GM20000 (cell line): ENCODE data around the gene PSMG4.

ENCODE experiments used
- DNase-seq: peaks from one replicate; pipeline ENCODE4 v3.0.0; 2012; ENCODE audit warnings: low spot score
- TF ChIP-seq, protein P1 (sequence below): IDR thresholded peaks from 2 replicates; pipeline ENCODE4 v1.5.1; 2012; ENCODE audit warnings: mild to moderate bottlenecking, control low read depth; ENCODE audit errors: extremely low read depth, missing control alignments

Gene PSMG4

GRCh38 chr6:3305831-3306230 is 47.1 kb downstream of the PSMG4 start:
- TF ChIP-seq, protein P1, sequence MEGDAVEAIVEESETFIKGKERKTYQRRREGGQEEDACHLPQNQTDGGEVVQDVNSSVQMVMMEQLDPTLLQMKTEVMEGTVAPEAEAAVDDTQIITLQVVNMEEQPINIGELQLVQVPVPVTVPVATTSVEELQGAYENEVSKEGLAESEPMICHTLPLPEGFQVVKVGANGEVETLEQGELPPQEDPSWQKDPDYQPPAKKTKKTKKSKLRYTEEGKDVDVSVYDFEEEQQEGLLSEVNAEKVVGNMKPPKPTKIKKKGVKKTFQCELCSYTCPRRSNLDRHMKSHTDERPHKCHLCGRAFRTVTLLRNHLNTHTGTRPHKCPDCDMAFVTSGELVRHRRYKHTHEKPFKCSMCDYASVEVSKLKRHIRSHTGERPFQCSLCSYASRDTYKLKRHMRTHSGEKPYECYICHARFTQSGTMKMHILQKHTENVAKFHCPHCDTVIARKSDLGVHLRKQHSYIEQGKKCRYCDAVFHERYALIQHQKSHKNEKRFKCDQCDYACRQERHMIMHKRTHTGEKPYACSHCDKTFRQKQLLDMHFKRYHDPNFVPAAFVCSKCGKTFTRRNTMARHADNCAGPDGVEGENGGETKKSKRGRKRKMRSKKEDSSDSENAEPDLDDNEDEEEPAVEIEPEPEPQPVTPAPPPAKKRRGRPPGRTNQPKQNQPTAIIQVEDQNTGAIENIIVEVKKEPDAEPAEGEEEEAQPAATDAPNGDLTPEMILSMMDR: no peak
- DNase-seq: no peak

DNA sequence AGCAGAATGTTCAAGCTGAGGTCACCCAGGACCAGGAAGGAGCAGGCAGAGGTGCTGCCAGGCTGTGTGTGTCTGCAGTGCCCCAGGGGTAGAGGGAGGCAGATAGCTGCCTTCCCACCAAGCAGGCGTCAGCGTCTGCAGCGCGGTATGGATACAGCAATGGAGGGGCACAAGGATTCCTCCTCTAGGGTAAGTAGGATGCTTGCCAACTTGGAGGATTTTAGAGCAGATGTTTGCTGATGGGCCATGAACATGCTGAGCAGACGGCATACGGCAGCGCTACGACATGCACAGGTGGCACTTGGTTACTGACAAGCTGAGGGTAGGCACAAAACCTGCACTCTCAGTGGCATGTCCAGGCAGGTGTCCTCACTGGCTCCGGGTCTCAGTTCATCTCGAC is 48.1 kb downstream of the PSMG4 start:
- no peak for DNase-seq
- TF ChIP-seq, protein P1: no peak

DNA sequence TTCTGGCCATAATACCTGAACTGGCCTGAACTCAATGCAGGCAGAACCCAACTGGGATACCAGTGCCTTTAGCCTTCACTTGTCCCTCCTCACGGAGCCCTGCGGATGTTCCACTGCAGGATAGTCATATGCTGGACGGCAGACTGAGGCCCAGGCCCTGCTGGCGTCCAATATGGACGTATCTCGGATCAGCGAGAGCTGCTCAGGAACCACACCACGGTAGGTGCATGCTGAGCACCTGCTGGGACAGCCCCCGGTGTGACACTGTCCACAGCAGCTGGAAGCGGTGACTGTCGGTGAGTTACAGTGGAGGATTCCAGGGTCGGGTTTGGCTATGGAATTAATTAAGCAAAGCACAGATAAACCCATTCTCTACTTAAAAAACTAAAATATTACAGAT is 48.7 kb downstream of the PSMG4 start:
- TF ChIP-seq, protein P1: no peak

GRCh38 chr6:3308106-3308505 is 49.4 kb downstream of the PSMG4 start:
- TF ChIP-seq, protein P1: no peak
- no peak for DNase-seq

More for the DNA sequence above, 48.7 kb downstream of the PSMG4 start:
- DNase-seq: no peak

DNA sequence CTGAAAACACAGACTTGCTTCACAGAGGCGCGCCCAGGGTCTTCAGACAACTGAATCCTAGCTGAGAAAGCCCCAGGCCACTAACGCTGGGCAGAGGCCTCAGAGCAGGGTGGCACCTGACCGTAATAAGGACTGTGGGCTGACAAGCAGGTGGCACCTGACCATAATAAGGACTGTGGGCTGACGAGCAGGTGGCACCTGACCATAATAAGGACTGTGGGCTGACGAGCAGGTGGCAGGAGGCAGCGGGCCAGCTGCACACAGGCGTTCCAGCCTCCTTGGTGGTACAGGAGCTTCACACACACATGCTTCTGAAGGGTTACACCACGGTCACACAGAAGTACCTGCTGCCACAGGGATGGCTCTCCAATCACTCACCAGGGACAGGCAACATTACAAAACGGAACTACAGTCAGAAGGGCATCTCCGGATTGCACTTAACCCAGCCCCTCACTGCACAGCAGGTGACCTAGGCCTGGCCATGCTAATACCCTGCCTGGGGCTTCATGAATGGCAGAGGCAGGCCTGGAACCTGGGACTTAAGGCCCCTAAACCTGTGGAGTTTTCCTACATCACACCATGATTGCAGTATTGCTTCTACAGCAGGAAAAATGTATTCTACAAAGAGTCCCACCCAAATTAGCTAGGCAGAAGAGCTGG is 50.8 kb downstream of the PSMG4 start:
- TF ChIP-seq, protein P1: no peak
- no peak for DNase-seq

- no peak for DNase-seq
- TF ChIP-seq, protein P1: no peak
Measured at GRCh38 chr6:3310051-3310448, 51.3 kb downstream of the PSMG4 start.

GRCh38 chr6:3310703-3311102 is 52.0 kb downstream of the PSMG4 start:
- TF ChIP-seq, protein P1: no peak
- no peak for DNase-seq
